Right lobe of liver (tissue), 6 donors: ENCODE results near the gene PGAP2. TPM values are rescaled to one million over a fixed set of nuclear protein-coding genes. Genes with fewer than 3 reads are reported as not detected.
"Not testable (repeated sequence)": the region's sequence is repeated elsewhere in the genome, so short reads cannot be mapped to it uniquely, and the experiment has no call there.

ENCODE experiments used
- ATAC-seq, 4 donors: fragments of 200-7000 bp; cut with Tn5 transposase; one replicate each; pipeline ENCODE4 v1.9.1; 2020; ENCODE audit warnings: mild to moderate bottlenecking in 4 of 4, moderate library complexity in 4 of 4
- DNase-seq, 3 donors: peaks; one replicate each; pipeline ENCODE4 v3.0.0-alpha.2; 2020
- H3K27ac ChIP-seq, 3 donors: fragments of 200-600 bp; one replicate each; pipeline ENCODE4 v1.8.0; 2022
- H3K27me3 ChIP-seq, 2 donors: fragments of 200-600 bp; one replicate each; pipeline ENCODE4 v1.8.0; 2022
- H3K36me3 ChIP-seq, 4 donors: fragments of 200-600 bp; sonication (generic) in 1 of 4; one replicate each; pipeline versions ENCODE4 v1.5.1 to v1.8.0; 2017 to 2022; ENCODE audit warnings: control low read depth in 1 of 4
- H3K4me1 ChIP-seq, 4 donors: fragments of 200-600 bp; sonication (generic) in 1 of 4; one replicate each; pipeline versions ENCODE4 v1.5.1 to v1.8.0; 2017 to 2022; ENCODE audit warnings: control low read depth in 1 of 4
- H3K4me3 ChIP-seq, 3 donors: fragments of 200-600 bp; one replicate each; pipeline ENCODE4 v1.8.0; 2022
- H3K9me3 ChIP-seq, 4 donors: fragments of 200-600 bp; sonication (generic) in 1 of 4; one replicate each; pipeline versions ENCODE4 v1.5.1 to v1.8.0; 2017 to 2022; ENCODE audit warnings: control low read depth in 1 of 4
- CTCF ChIP-seq, 4 donors: fragments of 200-600 bp in 3 of 4; fragments of 450-650 bp in 1 of 4; IDR thresholded peaks; one replicate each; pipeline versions ENCODE4 v1.5.1 to v1.8.0; 2016 to 2022; ENCODE audit warnings: antibody characterized with exemption in 4 of 4, mild to moderate bottlenecking in 2 of 4
- POLR2A ChIP-seq: fragments of 450-650 bp; IDR thresholded peaks from one replicate; pipeline ENCODE4 v1.6.1; 2017; ENCODE audit warnings: antibody characterized with exemption, mild to moderate bottlenecking
- WGBS: methylation state at CpG from one replicate; pipeline ENCODE4 v1.1.6; 2018; ENCODE audit warnings: low coverage, low lambda C conversion rate; ENCODE audit not compliant: insufficient coverage; ENCODE audit errors: missing lambda C conversion rate; 5-methylcytosine and 5-hydroxymethylcytosine counted together
- intact Hi-C, 2 donors: fragments of 100-400 bp; cut with DNase I; formaldehyde crosslinking; loops; one replicate each; pipeline versions ENCODE4 v1.11.2 to v1.14.1; 2022
- total RNA-seq, 6 experiments: library from RNA; depleted of rRNA in 2 of 6; stranded (reverse); fragments of >200 nt in 2 of 6; fragmentation: NEBNext Ultra II Directional in 3 of 6; extraction: Animal tissue kit (Norgen Biotek cat#: 25700) in 3 of 6; gene quantifications; one replicate each; pipeline versions ENCODE4 v1.1.0 to v1.2.4, GENCODE V29; 2016 to 2023
- donor health status: DM: no; HTN: yes; CAD: no.
- donor health status: DM: no; HTN: no; CAD: no.
- donor health status: DM: no; HTN: no; CAD: no.
- donor health status: DM: no; HTN: yes; CAD: no.
- donor health status: DM: no; HTN: yes; CAD: no.

The PGAP2 gene
- total RNA-seq, 6 experiments from 2014 or later, result 14.8 to 26.8 (median 17.9) TPM

DNA sequence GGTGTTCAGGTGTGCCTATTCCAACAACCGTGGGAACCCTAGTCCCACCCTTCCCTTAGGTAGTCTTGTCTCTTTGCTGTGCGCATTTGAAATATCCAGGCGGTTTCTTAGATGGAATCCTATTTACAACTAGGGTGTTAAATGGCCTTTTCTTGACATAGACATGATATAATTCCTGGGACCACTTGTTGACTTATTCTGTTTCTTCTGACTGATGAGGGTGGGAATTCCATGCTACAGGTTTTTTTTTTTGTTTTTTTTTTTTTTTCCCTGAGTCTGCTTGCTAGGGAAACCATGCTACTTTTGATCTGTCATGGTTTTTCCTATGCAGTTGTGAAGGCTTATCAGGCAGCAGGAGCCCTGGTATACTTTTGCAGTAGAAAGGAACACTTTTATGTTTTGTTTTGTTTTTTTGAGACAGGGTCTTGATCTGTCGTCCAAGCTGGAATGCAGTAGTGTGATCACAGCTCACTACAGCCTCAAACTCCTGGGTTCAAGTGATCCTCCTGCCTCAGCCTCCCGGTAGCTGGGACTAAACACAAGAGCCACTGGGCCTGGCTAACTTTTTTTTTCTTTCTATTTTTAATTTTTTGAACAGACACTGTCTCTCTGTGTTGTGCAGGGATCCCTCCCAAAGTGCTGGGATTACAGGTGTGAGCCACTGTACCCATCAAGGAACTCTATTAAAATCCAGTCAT lies 48.6 kb downstream of the PGAP2 start:
- H3K4me1 ChIP-seq, result peaks cover 0 to 57% (median 20%) of the 10 kb centered on the region in 4 donors
- no peaks in the 10 kb centered on the region for H3K9me3 ChIP-seq
- TF ChIP-seq CTCF (IDR thresholded peaks at IDR 0.05) (no peak), POLR2A (no peak)
- H3K27me3 ChIP-seq, result no peaks in the 10 kb centered on the region
- no peak for ATAC-seq
- DNase-seq, result no peak
- no peaks in the 10 kb centered on the region for H3K36me3 ChIP-seq
- intact Hi-C loops, result loop anchor here (10.0 kb wide), 2 partner anchors 78 to 218 kb away; no protein-coding TSS in a partner anchor
- peak overlapping the region; percentile 74 to 96 (median 89) for H3K4me3 ChIP-seq
- peak overlapping the region; percentile 94 to 99 (median 95) for H3K27ac ChIP-seq
- 66% methylated on average over 3 of the region's 5 CpGs for WGBS

DNA sequence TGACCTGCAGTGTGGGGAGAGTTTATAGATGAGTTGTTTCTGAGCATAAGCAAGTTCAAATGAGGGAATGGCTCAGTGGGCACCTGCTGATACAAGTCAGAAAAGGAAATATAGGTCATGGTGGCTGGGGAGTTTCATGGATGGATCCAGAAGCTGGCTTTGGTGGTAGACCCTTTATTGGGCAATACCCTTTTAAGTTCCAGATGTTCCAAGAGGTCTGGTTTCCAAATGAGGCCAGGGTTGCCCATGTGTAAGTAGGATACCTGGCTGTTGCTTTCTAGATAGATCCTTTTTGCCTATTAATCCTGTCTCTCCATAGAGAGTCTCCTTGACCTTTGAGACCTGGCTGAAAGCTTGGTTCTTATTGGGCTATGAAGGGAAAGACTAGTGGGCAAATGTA lies 49.3 kb downstream of the PGAP2 start:
- DNase-seq (no peak), ATAC-seq (no peak)
- Histone ChIP-seq H3K36me3 (no peaks in the 10 kb centered on the region), H3K9me3 (no peaks in the 10 kb centered on the region), H3K4me3 (peak overlapping the region in 2 of 3 donors; percentile 74 to 89), H3K4me1 (peaks cover 0 to 57% (median 20%) of the 10 kb centered on the region in 4 donors), H3K27me3 (no peaks in the 10 kb centered on the region), H3K27ac (peak overlapping the region in 1 of 3 donors; percentile 95)
- no peak for TF ChIP-seq CTCF (IDR thresholded peaks at IDR 0.05)
- no peak for TF ChIP-seq POLR2A
- intact Hi-C loops, result loop anchor here (10.0 kb wide), 2 partner anchors 77 to 217 kb away; no protein-coding TSS in a partner anchor

- intact Hi-C loops, result loop anchor here (10.0 kb wide), 2 partner anchors 75 to 215 kb away; no protein-coding TSS in a partner anchor
- no peak for TF ChIP-seq CTCF (IDR thresholded peaks at IDR 0.05)
- no peak for TF ChIP-seq POLR2A
- DNase-seq, result peak in 2 of 3 donors; percentile 48 to 63
- Histone ChIP-seq H3K4me1 (peaks cover 0 to 58% (median 20%) of the 10 kb centered on the region in 4 donors), H3K36me3 (no peaks in the 10 kb centered on the region), H3K4me3 (no peak overlapping the region), H3K27ac (peak overlapping the region in 1 of 3 donors; percentile 0), H3K9me3 (no peaks in the 10 kb centered on the region), H3K27me3 (no peaks in the 10 kb centered on the region)
- ATAC-seq, result no peak
- WGBS, result 57% methylated on average over 4 of the region's 4 CpGs
Observed at GRCh38 chr11:3859373-3859881, 51.1 kb downstream of the PGAP2 start.

GRCh38 chr11:3860375-3860774 lies 52.0 kb downstream of the PGAP2 start:
- intact Hi-C loops, result no loop called here
- TF ChIP-seq POLR2A (no peak), CTCF (IDR thresholded peaks at IDR 0.05) (no peak)
- no peaks in the 10 kb centered on the region for H3K36me3 ChIP-seq
- WGBS, result 76% methylated on average over 2 of the region's 2 CpGs
- no peak for ATAC-seq
- H3K27ac ChIP-seq, result peak overlapping the region in 1 of 3 donors; percentile 1
- H3K9me3 ChIP-seq, result no peaks in the 10 kb centered on the region
- H3K27me3 ChIP-seq, result no peaks in the 10 kb centered on the region
- no peak overlapping the region for H3K4me3 ChIP-seq
- no peak for DNase-seq
- H3K4me1 ChIP-seq, result peaks cover 0 to 67% (median 23%) of the 10 kb centered on the region in 4 donors

DNA sequence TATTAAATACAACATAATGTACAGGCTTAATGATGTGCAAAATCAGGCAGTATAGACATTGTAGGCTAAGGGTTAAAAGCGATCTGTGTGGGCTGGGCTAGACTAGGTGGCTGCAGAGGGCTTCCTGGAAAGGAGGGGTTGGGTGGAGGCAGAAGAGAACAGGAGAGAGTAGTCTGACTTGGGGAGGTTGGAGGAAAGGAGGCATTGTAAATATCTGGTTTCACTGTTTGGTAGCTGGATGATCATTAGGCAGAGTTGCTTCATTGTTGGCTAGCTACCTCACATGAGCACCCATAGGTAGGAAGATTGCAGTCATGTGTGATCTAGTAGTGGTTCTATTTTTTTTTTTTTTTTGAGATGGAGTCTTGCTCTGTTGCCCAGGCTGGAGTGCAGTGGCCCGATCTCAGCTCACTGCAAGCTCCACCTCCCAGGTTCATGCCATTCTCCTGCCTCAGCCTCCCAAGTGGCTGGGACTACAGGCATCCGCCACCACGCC lies 52.6 kb downstream of the PGAP2 start:
- H3K36me3 ChIP-seq, DNase-seq, H3K27me3 ChIP-seq, H3K9me3 ChIP-seq, H3K4me3 ChIP-seq, intact Hi-C loops: not testable (repeated sequence)
- H3K4me1 ChIP-seq, result peaks cover 0 to 73% (median 27%) of the 10 kb centered on the region in 4 donors
- WGBS, result 72% methylated on average over 4 of the region's 4 CpGs
- H3K27ac ChIP-seq, result peak overlapping the region in 1 of 3 donors; percentile 1
- ATAC-seq, result peak; percentile 38 to 60 (median 44)
